Measurements from ENCODE around the gene CUX1. TPM values are rescaled to one million over a fixed set of nuclear protein-coding genes. Genes with fewer than 3 reads are reported as not detected.

CUX1 gene
- total and polyA plus RNA-seq, 9 donors = 42.2 to 151 (median 126) TPM

- H3K9me3 ChIP-seq = no peaks in the 10 kb centered on the region
- H3K36me3 ChIP-seq = no peaks in the 10 kb centered on the region
- 95 to 98% (median 95%) methylated on average over 3 of the region's 3 CpGs for whole genome bisulfite sequencing, 3 donors
- DNase-seq = no peak
- no peak overlapping the region for H3K4me3 ChIP-seq
- H3K27me3 ChIP-seq = no peaks in the 10 kb centered on the region
- H3K4me1 ChIP-seq (ENCODE audit: insufficient read depth) = peaks cover 7% of the 10 kb centered on the region
- intact Hi-C loops (cut with DNase I) = no loop called here
- TF ChIP-seq EP300 (IDR thresholded peaks at IDR 0.05) (no peak), POLR2A (IDR thresholded peaks at IDR 0.05) (no peak)
- TF ChIP-seq, protein P1, sequence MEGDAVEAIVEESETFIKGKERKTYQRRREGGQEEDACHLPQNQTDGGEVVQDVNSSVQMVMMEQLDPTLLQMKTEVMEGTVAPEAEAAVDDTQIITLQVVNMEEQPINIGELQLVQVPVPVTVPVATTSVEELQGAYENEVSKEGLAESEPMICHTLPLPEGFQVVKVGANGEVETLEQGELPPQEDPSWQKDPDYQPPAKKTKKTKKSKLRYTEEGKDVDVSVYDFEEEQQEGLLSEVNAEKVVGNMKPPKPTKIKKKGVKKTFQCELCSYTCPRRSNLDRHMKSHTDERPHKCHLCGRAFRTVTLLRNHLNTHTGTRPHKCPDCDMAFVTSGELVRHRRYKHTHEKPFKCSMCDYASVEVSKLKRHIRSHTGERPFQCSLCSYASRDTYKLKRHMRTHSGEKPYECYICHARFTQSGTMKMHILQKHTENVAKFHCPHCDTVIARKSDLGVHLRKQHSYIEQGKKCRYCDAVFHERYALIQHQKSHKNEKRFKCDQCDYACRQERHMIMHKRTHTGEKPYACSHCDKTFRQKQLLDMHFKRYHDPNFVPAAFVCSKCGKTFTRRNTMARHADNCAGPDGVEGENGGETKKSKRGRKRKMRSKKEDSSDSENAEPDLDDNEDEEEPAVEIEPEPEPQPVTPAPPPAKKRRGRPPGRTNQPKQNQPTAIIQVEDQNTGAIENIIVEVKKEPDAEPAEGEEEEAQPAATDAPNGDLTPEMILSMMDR (IDR thresholded peaks at IDR 0.05) = no peak
- H3K27ac ChIP-seq = no peak overlapping the region
These were observed 337.0 kb downstream of the CUX1 start for GRCh38 chr7:102154425-102154824.

GRCh38 chr7:102155821-102156441, 338.5 kb downstream of the CUX1 start:
- H3K4me3 ChIP-seq = no peak overlapping the region
- 24 to 41% (median 34%) methylated on average over 10 of the region's 10 CpGs for WGBS, 3 donors
- TF ChIP-seq, protein P1 (IDR thresholded peaks at IDR 0.05) = no peak
- TF ChIP-seq EP300 (IDR thresholded peaks at IDR 0.05) (no peak), POLR2A (IDR thresholded peaks at IDR 0.05) (no peak)
- peaks cover 7% of the 10 kb centered on the region for H3K4me1 ChIP-seq (ENCODE audit: insufficient read depth)
- peak in 4 of 5 donors; percentile 29 to 61 (median 50) for DNase-seq
- no peaks in the 10 kb centered on the region for H3K9me3 ChIP-seq
- no peaks in the 10 kb centered on the region for H3K27me3 ChIP-seq
- H3K27ac ChIP-seq = peak overlapping the region in 1 of 2 donors; percentile 34
- no peaks in the 10 kb centered on the region for H3K36me3 ChIP-seq
- intact Hi-C loops (cut with DNase I) = no loop called here

- H3K27me3 ChIP-seq = no peaks in the 10 kb centered on the region
- no peak overlapping the region for H3K27ac ChIP-seq
- no peaks in the 10 kb centered on the region for H3K36me3 ChIP-seq
- no peak for DNase-seq
- 96 to 98% (median 98%) methylated on average over 9 of the region's 9 CpGs for WGBS, 3 donors
- H3K4me1 ChIP-seq (ENCODE audit: insufficient read depth) = peaks cover 7% of the 10 kb centered on the region
- H3K4me3 ChIP-seq = no peak overlapping the region
- TF ChIP-seq POLR2A (IDR thresholded peaks at IDR 0.05) = no peak
- no peak for TF ChIP-seq EP300 (IDR thresholded peaks at IDR 0.05)
- TF ChIP-seq, protein P1 (IDR thresholded peaks at IDR 0.05) = no peak
- intact Hi-C loops (cut with DNase I) = no loop called here
- H3K9me3 ChIP-seq = no peaks in the 10 kb centered on the region
These were observed 339.4 kb downstream of the CUX1 start for GRCh38 chr7:102156867-102157266.

- no peak for DNase-seq
- no peaks in the 10 kb centered on the region for H3K9me3 ChIP-seq
- H3K36me3 ChIP-seq = no peaks in the 10 kb centered on the region
- no peak overlapping the region for H3K4me3 ChIP-seq
- TF ChIP-seq, protein P1 (IDR thresholded peaks at IDR 0.05) = no peak
- TF ChIP-seq POLR2A (IDR thresholded peaks at IDR 0.05) = no peak
- TF ChIP-seq EP300 (IDR thresholded peaks at IDR 0.05) = no peak
- WGBS, 3 donors = 84 to 88% (median 88%) methylated on average over 6 of the region's 6 CpGs
- H3K4me1 ChIP-seq (ENCODE audit: insufficient read depth) = peaks cover 5% of the 10 kb centered on the region
- H3K27me3 ChIP-seq = no peaks in the 10 kb centered on the region
- no peak overlapping the region for H3K27ac ChIP-seq
- intact Hi-C loops (cut with DNase I) = no loop called here
These were observed 347.7 kb downstream of the CUX1 start for GRCh38 chr7:102165136-102165535.

All from ovary (tissue), 9 donors.